ENCODE results near the gene OR51D1. TPM values are rescaled to one million over a fixed set of nuclear protein-coding genes. Genes with fewer than 3 reads are reported as not detected.

The OR51D1 gene
- total RNA-seq, result not detected

- 34% methylated on average over 21 of the region's 21 CpGs for WGBS
- Histone ChIP-seq H3K4me3 (peak within 1 kb of the TSS; percentile 21), H3K9me3 (no peaks in the 10 kb centered on the region), H3K4me1 (peaks cover 3% of the 10 kb centered on the region), H3K27ac (no peak within 1 kb of the TSS), H3K36me3 (no peaks in the 10 kb centered on the region), H3K27me3 (peaks cover 9% of the 10 kb centered on the region)
- TF ChIP-seq EP300 (IDR thresholded peaks at IDR 0.05), result no peak
- TF ChIP-seq CTCF (IDR thresholded peaks at IDR 0.05), result peak; percentile 47 to 83
- TF ChIP-seq POLR2A (IDR thresholded peaks at IDR 0.05), result no peak
- TF ChIP-seq POLR2AphosphoS5 (IDR thresholded peaks at IDR 0.05), result no peak
- DNase-seq (ENCODE audit: low spot score in 2 of 2), result peak in 1 of 2 donors; percentile 81
These were observed at the start of gene OR51D1 for GRCh38 chr11:4636962-4637661. OR51D1 (plus strand) TSS chr11:4637477; CDS start chr11:4639791, 2,314 bp downstream.

- no peak overlapping the region for H3K4me3 ChIP-seq
- no peak for DNase-seq (ENCODE audit: low spot score in 2 of 2)
- H3K36me3 ChIP-seq, result no peaks in the 10 kb centered on the region
- TF ChIP-seq EP300 (IDR thresholded peaks at IDR 0.05), result no peak
- no peak for TF ChIP-seq CTCF (IDR thresholded peaks at IDR 0.05)
- TF ChIP-seq POLR2A (IDR thresholded peaks at IDR 0.05), result no peak
- no peak for TF ChIP-seq POLR2AphosphoS5 (IDR thresholded peaks at IDR 0.05)
- H3K27ac ChIP-seq, result no peak overlapping the region
- H3K9me3 ChIP-seq, result no peaks in the 10 kb centered on the region
- H3K27me3 ChIP-seq, result no peaks in the 10 kb centered on the region
- no peaks in the 10 kb centered on the region for H3K4me1 ChIP-seq
- 86% methylated on average over 3 of the region's 3 CpGs for WGBS
These were observed 48.3 kb upstream of the OR51D1 start for GRCh38 chr11:4589017-4589416.

- no peak for DNase-seq (ENCODE audit: low spot score in 2 of 2)
- Histone ChIP-seq H3K27me3 (no peaks in the 10 kb centered on the region), H3K27ac (no peak within 1 kb of the TSS), H3K4me1 (no peaks in the 10 kb centered on the region), H3K36me3 (peaks cover 12% of the 10 kb centered on the region), H3K4me3 (no peak within 1 kb of the TSS), H3K9me3 (no peaks in the 10 kb centered on the region)
- 63% methylated on average over 1 of the region's 1 CpG for WGBS
- TF ChIP-seq EP300 (IDR thresholded peaks at IDR 0.05) (no peak), CTCF (IDR thresholded peaks at IDR 0.05) (no peak), POLR2A (IDR thresholded peaks at IDR 0.05) (no peak), POLR2AphosphoS5 (IDR thresholded peaks at IDR 0.05) (no peak)
These were observed 43.5 kb upstream of the OR51D1 start, which contains the start of gene OR52I1 for GRCh38 chr11:4593739-4594138. OR52I1 (plus strand) TSS chr11:4594039; CDS start chr11:4594039, 0 bp downstream.

GRCh38 chr11:4605057-4605456 is 32.2 kb upstream of the OR51D1 start:
- Histone ChIP-seq H3K9me3 (no peaks in the 10 kb centered on the region), H3K36me3 (peaks cover 40% of the 10 kb centered on the region), H3K4me1 (peaks cover 24% of the 10 kb centered on the region), H3K27ac (no peak overlapping the region), H3K27me3 (no peaks in the 10 kb centered on the region), H3K4me3 (no peak overlapping the region)
- DNase-seq (ENCODE audit: low spot score in 2 of 2), result no peak
- no peak for TF ChIP-seq CTCF (IDR thresholded peaks at IDR 0.05)
- no peak for TF ChIP-seq POLR2A (IDR thresholded peaks at IDR 0.05)
- WGBS, result 100% methylated on average over 2 of the region's 4 CpGs

- Histone ChIP-seq H3K27ac (no peak overlapping the region), H3K9me3 (no peaks in the 10 kb centered on the region), H3K27me3 (no peaks in the 10 kb centered on the region), H3K4me3 (peak overlapping the region; percentile 65), H3K36me3 (peaks cover 26% of the 10 kb centered on the region), H3K4me1 (peaks cover 24% of the 10 kb centered on the region)
- TF ChIP-seq EP300 (IDR thresholded peaks at IDR 0.05) (no peak), POLR2A (IDR thresholded peaks at IDR 0.05) (no peak), CTCF (IDR thresholded peaks at IDR 0.05) (no peak), POLR2AphosphoS5 (IDR thresholded peaks at IDR 0.05) (no peak)
- DNase-seq (ENCODE audit: low spot score in 2 of 2), result no peak
- WGBS, result 45% methylated on average over 1 of the region's 1 CpG
These were observed 30.9 kb upstream of the OR51D1 start for GRCh38 chr11:4606231-4607015.

Data from suprapubic skin (tissue), 4 donors.